D721Med (cell line): ENCODE measurements around the gene SCYGR6.

Experiments used
- DNase-seq: peaks from one replicate; pipeline ENCODE4 v3.0.0; 2011; ENCODE audit warnings: low spot score; ENCODE audit not compliant: insufficient read length
- FAIRE-seq: peaks from 2 replicates; lab custom pipeline; 2011; peaks lifted over from hg19 to GRCh38; lab: Jason Lieb, UNC
- CTCF ChIP-seq: IDR thresholded peaks from 2 replicates; pipeline ENCODE4 v1.5.1; 2012; ENCODE audit warnings: mild to moderate bottlenecking, control low read depth; ENCODE audit not compliant: insufficient read depth; ENCODE audit errors: missing control alignments

The SCYGR6 gene

DNA sequence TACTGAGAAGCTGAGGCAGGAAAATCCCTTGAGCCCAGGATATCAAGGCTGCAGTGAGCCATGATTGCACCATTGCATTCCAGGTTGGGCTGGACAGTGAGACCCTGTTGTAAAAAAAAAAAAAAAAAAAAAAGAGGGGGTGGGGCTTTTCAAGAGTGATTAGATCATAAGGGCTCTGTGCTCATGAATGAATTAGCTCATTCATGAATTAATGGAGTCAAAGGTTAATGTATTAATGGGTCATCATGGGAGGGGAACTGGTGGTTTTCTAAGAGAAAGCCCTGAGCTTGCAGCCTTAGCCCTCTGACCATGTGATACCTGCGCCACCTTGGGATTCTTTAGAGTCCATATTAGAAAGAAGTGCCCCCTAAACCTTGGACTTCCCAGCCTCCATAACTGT, 11.3 kb downstream of the SCYGR6 start:
- DNase-seq (no peak), FAIRE-seq (no peak)
- TF ChIP-seq CTCF, result no peak

DNA sequence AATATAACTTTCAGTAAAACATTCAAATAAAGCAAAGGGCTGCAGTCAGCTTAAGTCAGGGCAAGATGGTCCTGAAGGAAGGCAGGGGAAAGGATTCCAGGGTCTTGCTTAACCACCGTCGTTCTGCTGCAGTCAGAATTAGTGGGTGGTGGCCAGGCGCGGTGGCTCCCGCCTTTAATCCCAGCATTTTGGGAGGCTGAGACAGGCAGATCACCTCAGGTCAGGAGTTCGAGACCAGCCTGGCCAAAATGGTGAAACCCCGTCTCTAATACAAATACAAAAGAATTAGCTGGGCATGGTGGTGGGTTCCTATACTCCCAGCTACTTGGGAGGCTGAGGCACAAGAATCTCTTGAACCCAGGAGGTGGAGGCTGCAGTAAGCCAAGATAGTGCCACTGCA, 13.6 kb downstream of the SCYGR6 start:
- no peak for TF ChIP-seq CTCF
- DNase-seq, result no peak

DNA sequence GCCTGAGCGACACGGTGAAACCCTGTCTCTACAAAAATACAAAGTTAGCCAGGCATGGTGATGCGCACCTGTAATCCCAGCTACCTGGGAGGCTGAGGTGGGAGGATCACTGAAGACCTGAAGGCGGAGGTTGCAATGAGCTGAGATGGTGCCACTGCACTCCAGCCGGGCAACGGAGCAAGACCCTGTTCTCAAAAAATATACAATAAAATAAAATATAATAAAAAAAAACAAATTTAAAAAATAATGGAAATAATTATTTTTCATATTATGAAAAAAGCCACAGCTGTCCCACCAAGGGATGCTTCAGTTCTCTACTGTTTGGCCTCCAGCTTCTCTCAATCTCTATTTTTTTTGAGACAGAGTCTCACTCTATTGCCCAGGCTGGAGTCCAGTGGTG, 17.2 kb downstream of the SCYGR6 start:
- no peak for FAIRE-seq
- no peak for DNase-seq
- TF ChIP-seq CTCF, result no peak

More for the DNA sequence above, 13.6 kb downstream of the SCYGR6 start:
- no peak for FAIRE-seq

DNA sequence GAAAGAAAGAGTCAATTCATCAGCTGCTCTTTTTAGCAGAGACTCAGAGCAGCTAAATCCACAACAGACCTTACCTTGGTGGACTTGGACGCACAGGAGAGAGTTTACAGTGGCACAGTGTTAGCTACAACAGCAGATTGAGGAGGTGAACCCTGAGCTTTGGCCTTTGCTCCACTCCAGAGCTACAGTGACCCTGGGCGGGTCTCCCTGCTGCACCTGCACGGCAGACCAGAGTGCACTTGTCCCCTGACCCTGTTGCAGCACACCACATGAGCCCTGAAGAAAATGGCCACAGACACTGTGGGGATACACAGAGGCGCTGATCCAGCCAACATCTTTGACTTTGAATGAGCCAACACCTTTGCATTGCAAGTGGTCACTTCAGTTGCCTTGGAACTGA, 17.7 kb downstream of the SCYGR6 start:
- no peak for FAIRE-seq
- TF ChIP-seq CTCF, result no peak
- DNase-seq, result no peak

DNA sequence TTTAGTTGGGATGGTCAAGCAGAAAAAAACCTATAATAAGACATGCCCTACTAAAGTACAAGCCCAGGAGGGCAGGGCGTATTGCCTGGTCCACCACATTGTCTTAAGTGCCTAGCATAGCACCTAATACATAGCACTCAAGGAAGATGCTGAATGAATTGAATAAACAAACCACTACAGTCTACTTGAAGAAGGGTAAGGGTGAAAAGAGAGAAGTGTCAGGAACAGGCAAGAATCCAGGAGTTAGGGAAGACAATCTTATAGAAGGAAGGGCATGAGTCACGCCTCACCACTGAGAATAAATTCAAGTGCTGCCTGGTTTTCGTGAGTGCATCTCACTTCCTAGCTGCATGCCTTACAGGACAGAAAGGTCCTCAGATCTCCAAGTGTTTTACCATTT, 20.6 kb downstream of the SCYGR6 start:
- no peak for TF ChIP-seq CTCF
- no peak for FAIRE-seq
- DNase-seq, result no peak

GRCh38 chr2:227703280-227703732, 21.3 kb downstream of the SCYGR6 start:
- DNase-seq (no peak), FAIRE-seq (no peak)
- no peak for TF ChIP-seq CTCF

GRCh38 chr2:227701556-227701955, 23.0 kb downstream of the SCYGR6 start:
- no peak for TF ChIP-seq CTCF
- no peak for FAIRE-seq

More at GRCh38 chr2:227701556-227701955, 23.0 kb downstream of the SCYGR6 start:
- no peak for DNase-seq
